NCI-H226 (cell line): Measurements from ENCODE around the gene SYN1.
"Not testable (repeated sequence)": the region's sequence is repeated elsewhere in the genome, so short reads cannot be mapped to it uniquely, and the experiment has no call there.

ENCODE experiments used
- DNase-seq: peaks from one replicate; pipeline ENCODE4 v3.0.0-alpha.2; 2015

The SYN1 gene

DNA sequence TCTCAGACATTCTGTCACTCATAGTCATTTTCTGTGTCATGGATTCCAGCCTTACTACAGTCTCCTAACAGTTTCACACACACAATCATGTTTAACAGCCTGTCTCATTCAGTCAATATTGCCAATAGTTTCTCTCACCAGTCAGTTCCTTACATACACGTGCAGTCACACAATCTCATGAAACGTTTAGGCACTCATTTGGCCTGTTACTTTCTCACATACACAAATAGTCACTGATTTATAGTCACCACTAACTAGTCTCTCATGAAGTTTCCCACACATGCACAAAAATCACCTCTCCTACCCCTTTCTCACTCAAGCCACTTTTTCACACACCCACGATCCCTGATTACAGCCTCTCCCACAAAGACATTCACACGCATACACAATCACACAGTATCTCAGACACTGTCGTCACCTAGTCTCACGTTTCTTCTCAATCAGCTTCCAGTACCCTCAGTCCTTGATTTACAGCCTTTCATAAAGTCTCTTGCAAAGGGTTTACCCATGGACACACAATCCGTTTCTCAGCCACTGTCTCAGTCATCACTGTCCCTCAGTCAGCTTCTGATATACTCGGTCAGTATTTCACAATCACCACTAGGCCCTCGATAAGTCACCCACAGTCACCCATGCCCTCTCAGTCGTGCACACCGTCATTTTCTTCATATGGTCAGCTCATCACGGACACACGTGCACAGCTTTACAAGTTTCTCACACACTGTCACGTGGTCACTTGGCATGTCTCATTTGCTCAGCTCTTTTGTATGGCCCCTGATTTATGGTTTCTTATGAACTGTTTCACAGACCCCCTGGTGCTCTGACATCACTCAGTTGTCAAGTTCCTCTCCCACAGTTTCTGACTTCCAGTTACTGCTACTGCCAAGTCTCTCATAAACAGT is 14.3 kb upstream of the SYN1 start:
- DNase-seq: no peak

- DNase-seq: no peak
Observed at GRCh38 chrX:47632666-47633065, 13.0 kb upstream of the SYN1 start.

DNA sequence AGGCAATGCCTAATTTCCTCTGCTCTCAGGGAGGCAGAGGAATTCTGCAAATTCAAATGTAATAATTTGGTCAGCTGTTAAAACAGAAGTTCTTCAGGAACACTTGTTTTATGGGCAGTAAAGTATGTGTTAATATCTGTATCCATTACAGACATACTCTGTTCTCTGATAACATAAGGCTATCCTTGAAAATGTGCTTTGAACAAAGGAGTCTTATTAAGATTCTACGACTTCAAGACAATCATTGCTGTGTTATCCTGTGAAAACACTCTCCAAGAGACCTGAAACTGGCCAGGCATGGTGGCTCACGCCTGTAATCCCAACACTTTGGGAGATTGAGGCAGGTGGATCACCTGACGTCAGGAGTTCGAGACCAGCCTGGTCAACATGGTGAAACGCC is 12.0 kb upstream of the SYN1 start:
- no peak for DNase-seq

GRCh38 chrX:47629419-47630200 is 10.0 kb upstream of the SYN1 start, which contains the start of gene CFP:
TSS of gene CFP (minus strand) at chrX:47629930. CDS start at chrX:47629844, 86 bp downstream.
- no peak for DNase-seq

DNA sequence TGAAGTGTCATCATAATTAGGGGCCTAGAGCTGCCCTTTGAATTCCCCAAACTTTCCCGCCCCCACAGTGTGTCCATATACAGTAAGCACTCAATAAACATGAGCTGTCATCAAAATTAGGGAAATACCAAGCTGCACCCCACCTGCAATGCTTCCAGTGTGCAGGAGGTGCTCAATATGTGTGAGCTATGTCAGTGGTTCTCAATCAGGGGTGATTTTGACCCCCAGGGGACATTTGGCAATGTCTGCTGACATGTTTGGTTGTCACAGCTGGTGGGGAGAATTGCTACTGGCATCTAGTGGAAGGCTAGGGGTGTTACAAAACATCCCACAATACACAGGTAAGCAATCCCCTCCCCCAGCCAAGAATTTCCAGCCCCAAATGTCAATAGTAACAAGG is 9.3 kb upstream of the SYN1 start:
- DNase-seq: no peak

- DNase-seq: no peak
Observed at GRCh38 chrX:47625365-47625764, 5.7 kb upstream of the SYN1 start.

- DNase-seq: peak; percentile 78
Observed at GRCh38 chrX:47623540-47624027, 3.9 kb upstream of the SYN1 start.

DNA sequence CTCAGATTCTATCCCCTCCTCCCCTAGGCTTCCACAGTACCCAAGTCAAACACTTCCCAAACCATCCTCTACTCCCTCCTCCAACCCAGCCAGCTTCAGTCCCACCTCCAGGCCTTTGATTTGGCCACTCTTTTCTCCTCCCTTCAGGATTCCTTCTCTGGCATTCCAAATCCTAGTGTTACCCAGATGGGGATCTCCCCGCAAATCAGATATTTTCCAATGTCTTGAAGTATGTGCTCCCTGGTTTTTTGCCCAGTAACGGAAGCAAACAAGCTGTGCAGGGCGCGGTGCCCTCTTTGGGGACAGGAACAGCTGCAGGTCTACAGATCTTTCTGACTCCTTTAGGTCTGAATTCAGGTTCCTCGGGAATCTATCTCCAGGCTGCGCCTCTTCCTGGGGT is 2.2 kb upstream of the SYN1 start:
- no peak for DNase-seq

- no peak for DNase-seq
Observed at GRCh38 chrX:47620303-47620685, 637 bp upstream of the SYN1 start.

DNA sequence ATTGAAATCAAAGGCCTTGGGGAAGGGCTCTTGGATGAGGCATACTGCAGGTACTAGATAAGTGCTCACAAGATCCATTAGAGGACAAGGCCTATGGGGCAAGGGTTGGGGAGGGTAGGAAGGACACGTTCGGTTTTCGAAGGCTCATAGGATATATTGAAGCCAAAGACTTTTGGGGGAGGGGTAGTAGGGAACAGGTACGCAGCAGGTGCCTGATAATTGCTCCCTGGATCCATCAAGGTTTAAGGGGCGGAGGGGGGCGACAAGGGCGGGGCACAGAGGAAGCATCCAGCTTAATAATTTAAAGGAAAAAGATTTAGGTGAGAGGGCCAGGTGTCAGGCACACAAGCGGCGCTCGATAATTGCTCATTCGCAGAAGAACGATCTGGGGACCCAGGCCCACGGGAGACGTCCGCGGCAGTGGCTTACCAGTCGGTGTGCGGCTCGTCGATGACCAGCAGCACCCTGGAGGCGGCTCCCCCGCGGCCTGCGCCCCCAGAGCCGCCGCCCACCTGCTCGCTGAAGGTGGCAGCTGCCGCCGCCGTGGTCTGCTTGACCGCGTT is 653 bp downstream of the SYN1 start:
- no peak for DNase-seq

GRCh38 chrX:47614618-47615017 is 5.0 kb downstream of the SYN1 start:
- DNase-seq: no peak

GRCh38 chrX:47613082-47613481 is 6.6 kb downstream of the SYN1 start:
- DNase-seq: no peak

- no peak for DNase-seq
Observed at GRCh38 chrX:47612418-47612817, 7.2 kb downstream of the SYN1 start.

- DNase-seq: no peak
Observed at GRCh38 chrX:47611926-47612325, 7.7 kb downstream of the SYN1 start.

DNA sequence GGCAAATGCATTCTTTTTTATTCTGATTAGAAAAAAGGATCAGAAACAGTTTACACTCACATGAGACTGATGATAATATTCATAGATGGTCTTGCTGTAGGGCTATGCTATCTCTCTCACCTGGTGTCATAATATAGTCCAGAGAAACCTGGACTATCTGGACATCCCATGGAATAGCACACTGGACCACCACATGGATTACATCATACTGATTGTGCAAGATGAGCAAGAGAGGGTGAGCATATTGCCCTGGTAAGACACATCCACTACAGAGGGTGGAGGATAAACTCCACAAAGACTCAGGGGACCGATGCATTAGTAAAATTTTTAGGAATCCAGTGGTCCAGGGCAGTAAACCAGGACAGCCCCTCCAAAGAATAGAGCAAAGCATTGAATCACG is 8.2 kb downstream of the SYN1 start:
- no peak for DNase-seq

DNA sequence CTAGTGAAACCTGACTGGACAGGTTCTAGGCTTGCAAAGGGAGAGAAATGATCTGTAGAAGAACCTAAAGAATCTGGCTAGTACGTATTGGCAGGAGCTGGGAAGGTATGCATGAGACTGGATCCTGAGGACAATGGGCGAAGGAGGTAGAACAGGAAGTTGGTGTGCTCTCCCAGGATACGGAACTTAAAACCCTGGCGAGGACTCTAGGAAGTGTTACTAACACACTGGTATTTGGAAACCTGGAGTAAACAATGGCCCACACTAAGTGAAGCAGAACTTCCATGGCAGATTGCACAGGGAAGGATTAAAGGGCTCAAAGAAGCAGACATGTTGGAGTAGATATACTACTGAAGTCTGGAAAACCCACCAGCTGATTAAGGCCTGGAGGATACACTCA is 9.1 kb downstream of the SYN1 start:
- no peak for DNase-seq

DNA sequence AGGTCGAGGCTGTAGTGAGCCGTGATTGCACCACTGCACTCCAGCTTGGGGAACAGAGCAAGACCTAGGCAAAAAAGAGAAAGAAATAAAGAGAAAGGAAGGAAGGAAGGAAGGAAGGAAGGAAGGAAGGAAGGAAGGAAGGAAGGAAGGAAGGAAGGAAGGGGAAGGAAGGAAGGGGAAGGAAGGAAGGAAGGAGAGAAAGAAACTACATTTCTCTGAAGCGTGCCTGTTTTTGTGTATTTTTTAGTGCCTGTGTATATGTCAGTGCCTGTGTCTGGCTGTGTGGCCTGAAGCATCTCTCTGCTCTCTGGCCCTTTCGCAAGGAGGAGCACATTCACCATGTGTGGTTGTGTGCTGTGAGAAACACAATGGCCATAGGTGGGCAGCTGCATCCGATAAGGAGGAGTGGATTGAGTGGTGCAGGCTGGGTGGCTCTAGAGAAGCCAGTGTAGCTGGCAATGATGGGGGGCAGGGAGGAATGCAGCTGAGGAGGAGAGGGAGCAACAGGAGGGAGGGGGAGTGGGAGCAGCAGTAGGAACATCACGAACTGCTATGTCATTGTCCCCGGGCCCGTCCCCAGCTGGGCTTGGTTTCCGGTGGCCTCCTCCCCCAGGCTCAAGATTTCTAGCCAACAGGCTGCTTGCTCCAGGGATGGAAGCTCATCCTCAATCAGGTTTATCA is 11.4 kb downstream of the SYN1 start:
- no peak for DNase-seq

GRCh38 chrX:47607091-47607490 is 12.6 kb downstream of the SYN1 start:
- no peak for DNase-seq

- DNase-seq: no peak
Observed at GRCh38 chrX:47605024-47605423, 14.6 kb downstream of the SYN1 start.

DNA sequence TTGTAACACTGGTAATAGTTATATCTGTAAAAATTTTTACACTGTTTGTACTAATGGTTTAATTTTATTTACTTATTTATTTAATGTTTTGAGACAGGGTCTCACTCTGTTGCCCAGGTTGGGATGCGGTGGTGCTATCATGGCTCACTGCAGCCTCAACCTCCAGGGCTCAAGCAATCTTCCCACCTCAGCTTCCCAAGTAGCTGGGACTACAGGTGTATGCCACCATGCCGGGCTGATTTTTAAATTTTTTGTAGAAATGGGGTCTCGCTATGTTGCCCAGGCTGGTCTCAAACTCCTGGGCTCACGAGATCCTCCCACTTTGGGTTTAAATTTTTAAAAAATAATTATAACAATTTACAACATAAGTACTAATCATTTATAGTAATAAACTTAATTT is 16.5 kb downstream of the SYN1 start:
- not testable (repeated sequence) for DNase-seq

GRCh38 chrX:47597222-47597621 is 22.4 kb downstream of the SYN1 start:
- no peak for DNase-seq

DNA sequence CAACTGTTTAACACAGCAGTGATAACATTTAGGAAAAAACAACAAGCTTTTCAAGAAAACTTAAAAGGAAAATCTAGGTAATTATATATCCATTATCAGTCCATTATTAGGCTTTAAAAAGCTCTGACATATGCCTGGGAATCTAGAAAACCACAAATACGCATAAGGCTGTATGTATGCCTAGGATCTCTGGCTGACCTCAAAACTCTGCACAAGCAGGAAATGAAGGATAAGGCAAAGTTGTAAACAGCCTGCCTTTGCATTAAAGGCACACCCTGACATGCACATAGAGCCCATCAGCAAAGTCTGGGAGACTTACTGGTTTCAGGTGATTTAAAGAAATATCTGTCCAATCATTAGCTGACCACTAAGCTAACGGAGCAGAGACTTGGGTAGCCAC is 23.4 kb downstream of the SYN1 start:
- DNase-seq: peak; percentile 6

DNA sequence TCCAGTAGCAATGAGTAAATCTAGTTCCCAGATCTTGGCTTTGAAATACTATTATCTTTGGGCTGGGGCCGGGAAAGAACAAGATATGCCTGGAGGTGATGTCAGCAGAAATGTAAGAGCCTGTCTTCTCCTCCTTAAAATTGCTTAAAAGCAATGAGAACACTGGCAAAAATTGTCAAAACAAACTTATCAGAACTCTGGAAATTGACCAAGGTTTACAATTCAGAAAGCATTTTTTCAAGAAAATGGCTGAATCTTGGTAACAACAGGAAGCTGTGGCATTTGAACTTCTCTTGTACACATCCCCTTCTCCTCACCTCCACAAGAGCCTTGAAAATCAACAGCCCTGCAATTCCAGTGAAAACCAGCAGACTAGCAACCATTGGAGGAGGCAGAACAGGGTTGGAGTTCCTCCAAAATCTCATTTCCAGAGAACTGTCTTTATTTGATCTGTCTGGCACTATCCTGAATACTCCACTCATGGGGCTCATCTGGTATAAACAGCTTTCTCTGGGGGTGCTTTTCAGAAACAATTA is 23.9 kb downstream of the SYN1 start:
- peak; percentile 63 for DNase-seq
